KMS-11 (cell line): ENCODE data around the gene BACH1.
A peak's percentile ranks its signal among the peaks of the same experiment; 100 is the strongest.

Experiments
- H2AFZ ChIP-seq: fragments of 200-600 bp; sonication (generic); 2 replicates; pipeline ENCODE4 v1.6.1; 2016; ENCODE audit warnings: antibody characterized with exemption, mixed run types, low read depth
- H3K27ac ChIP-seq: fragments of 200-600 bp; sonication (generic); 2 replicates; pipeline ENCODE4 v1.6.1; 2016; ENCODE audit warnings: mild to moderate bottlenecking, mixed run types
- H3K27me3 ChIP-seq: fragments of 200-600 bp; sonication (generic); 2 replicates; pipeline ENCODE4 v1.6.1; 2017; ENCODE audit warnings: mild to moderate bottlenecking, low read depth, mixed run types, moderate library complexity; ENCODE audit not compliant: insufficient read depth
- H3K36me3 ChIP-seq: fragments of 200-600 bp; sonication (generic); 2 replicates; pipeline ENCODE4 v1.6.1; 2017; ENCODE audit warnings: mild to moderate bottlenecking, mixed run types; ENCODE audit not compliant: insufficient read depth
- H3K4me1 ChIP-seq: fragments of 200-600 bp; sonication (generic); 2 replicates; pipeline ENCODE4 v1.6.1; 2016; ENCODE audit warnings: mild to moderate bottlenecking, low read depth, mixed run types; ENCODE audit not compliant: poor library complexity, severe bottlenecking
- H3K4me2 ChIP-seq: fragments of 200-600 bp; sonication (generic); 2 replicates; pipeline ENCODE4 v1.7.0; 2016; ENCODE audit warnings: mild to moderate bottlenecking, mixed run types
- H3K4me3 ChIP-seq: fragments of 200-600 bp; sonication (generic); IDR thresholded peaks from 2 replicates; pipeline ENCODE4 v1.6.1; 2017; ENCODE audit warnings: low read depth, low read length, mixed read lengths; ENCODE audit not compliant: insufficient read depth
- H3K79me2 ChIP-seq: fragments of 200-600 bp; sonication (generic); 2 replicates; pipeline ENCODE4 v1.6.1; 2016; ENCODE audit warnings: low read depth, mixed run types; ENCODE audit not compliant: insufficient read depth
- H3K9ac ChIP-seq: fragments of 200-600 bp; sonication (generic); 2 replicates; pipeline ENCODE4 v1.6.1; 2016; ENCODE audit warnings: mild to moderate bottlenecking, mixed run types
- H4K20me1 ChIP-seq: fragments of 200-600 bp; sonication (generic); 2 replicates; pipeline ENCODE4 v1.6.1; 2016; ENCODE audit warnings: mild to moderate bottlenecking, mixed run types; ENCODE audit not compliant: insufficient read depth
- CTCF ChIP-seq: fragments of 200-600 bp; sonication (generic); conservative IDR thresholded peaks from 2 replicates; pipeline ENCODE4 v1.6.1; 2017; ENCODE audit warnings: low read depth, mild to moderate bottlenecking, antibody characterized with exemption, low read length, moderate library complexity, mixed read lengths

The BACH1 gene

GRCh38 chr21:29330797-29331196, 32.1 kb downstream of the BACH1 start:
- no peak for TF ChIP-seq CTCF
- H3K27me3 ChIP-seq: no peaks in the 10 kb centered on the region
- H3K27ac ChIP-seq: no peak overlapping the region
- peaks cover 37% of the 10 kb centered on the region for H3K79me2 ChIP-seq
- H3K4me3 ChIP-seq: no peak overlapping the region
- H3K9ac ChIP-seq: no peak overlapping the region
- H3K4me2 ChIP-seq: no peak overlapping the region
- H3K4me1 ChIP-seq: peaks cover 16% of the 10 kb centered on the region
- H4K20me1 ChIP-seq: no peaks in the 10 kb centered on the region; the same call in none of the 2 replicates
- no peak overlapping the region for H2AFZ ChIP-seq
- H3K36me3 ChIP-seq: no peaks in the 10 kb centered on the region; the same call in 1 of the 2 replicates

- Histone ChIP-seq H3K79me2 (peaks cover 46% of the 10 kb centered on the region), H3K4me1 (no peaks in the 10 kb centered on the region), H3K36me3 (no peaks in the 10 kb centered on the region; the same call in 1 of the 2 replicates), H3K27ac (peak overlapping the region; percentile 4; the same call in 1 of the 2 replicates), H3K4me3 (no peak overlapping the region), H3K9ac (no peak overlapping the region), H3K4me2 (no peak overlapping the region), H3K27me3 (no peaks in the 10 kb centered on the region), H2AFZ (no peak overlapping the region), H4K20me1 (no peaks in the 10 kb centered on the region; the same call in none of the 2 replicates)
- no peak for TF ChIP-seq CTCF
Measured at GRCh38 chr21:29332461-29333362, 34.0 kb downstream of the BACH1 start.

GRCh38 chr21:29333406-29333805, 34.7 kb downstream of the BACH1 start:
- H2AFZ ChIP-seq: no peak overlapping the region
- H3K4me1 ChIP-seq: no peaks in the 10 kb centered on the region
- H3K27me3 ChIP-seq: no peaks in the 10 kb centered on the region
- no peak overlapping the region for H3K4me3 ChIP-seq
- H3K79me2 ChIP-seq: peaks cover 46% of the 10 kb centered on the region
- no peaks in the 10 kb centered on the region; the same call in none of the 2 replicates for H4K20me1 ChIP-seq
- no peak overlapping the region for H3K9ac ChIP-seq
- no peak overlapping the region for H3K4me2 ChIP-seq
- no peak overlapping the region for H3K27ac ChIP-seq
- H3K36me3 ChIP-seq: no peaks in the 10 kb centered on the region; the same call in 1 of the 2 replicates
- no peak for TF ChIP-seq CTCF

- Histone ChIP-seq H3K79me2 (peaks cover 46% of the 10 kb centered on the region), H3K27ac (no peak overlapping the region), H4K20me1 (no peaks in the 10 kb centered on the region; the same call in none of the 2 replicates), H3K4me2 (no peak overlapping the region), H3K9ac (no peak overlapping the region), H3K27me3 (no peaks in the 10 kb centered on the region), H3K4me3 (no peak overlapping the region), H3K4me1 (no peaks in the 10 kb centered on the region), H3K36me3 (no peaks in the 10 kb centered on the region; the same call in 1 of the 2 replicates), H2AFZ (no peak overlapping the region)
- no peak for TF ChIP-seq CTCF
Measured at GRCh38 chr21:29334717-29335428, 36.2 kb downstream of the BACH1 start.
